Measurements from ENCODE around the gene DNAJB6.

Gene DNAJB6

GRCh38 chr7:157366722-157367121 is 29.9 kb downstream of the DNAJB6 start:
- TF ChIP-seq CTCF (IDR thresholded peaks at IDR 0.05) = no peak

GRCh38 chr7:157368955-157369354 is 32.2 kb downstream of the DNAJB6 start:
- no peak for TF ChIP-seq CTCF (IDR thresholded peaks at IDR 0.05)

- TF ChIP-seq CTCF (IDR thresholded peaks at IDR 0.05) = no peak
These were observed 33.9 kb downstream of the DNAJB6 start for GRCh38 chr7:157370742-157371141.

- no peak for TF ChIP-seq CTCF (IDR thresholded peaks at IDR 0.05)
These were observed 34.5 kb downstream of the DNAJB6 start for GRCh38 chr7:157371296-157371695.

GRCh38 chr7:157372300-157373232 is 35.8 kb downstream of the DNAJB6 start:
- TF ChIP-seq CTCF (IDR thresholded peaks at IDR 0.05) = no peak

- TF ChIP-seq CTCF (IDR thresholded peaks at IDR 0.05) = no peak
These were observed 36.7 kb downstream of the DNAJB6 start for GRCh38 chr7:157373493-157373892.

- TF ChIP-seq CTCF (IDR thresholded peaks at IDR 0.05) = no peak
These were observed 38.6 kb downstream of the DNAJB6 start for GRCh38 chr7:157375410-157375809.
